GM19452 (cell line): ENCODE results near the gene VWF.
A peak's percentile ranks its signal among the peaks of the same experiment; 100 is the strongest.
"Not testable (repeated sequence)": the region's sequence is repeated elsewhere in the genome, so short reads cannot be mapped to it uniquely, and the experiment has no call there.

Experiments
- ATAC-seq: cut with Tn5 transposase; IDR thresholded peaks from one replicate; pipeline ENCODE4 v1.9.1; 2021; ENCODE audit not compliant: unreplicated experiment

Gene VWF

GRCh38 chr12:6124411-6125309, at the start of gene VWF:
TSS of gene VWF (minus strand) at chr12:6124670. CDS start at chr12:6123196, 1,474 bp downstream.
- ATAC-seq, result no peak

GRCh38 chr12:6172862-6173261, 48.4 kb upstream of the VWF start:
- ATAC-seq, result no peak

- no peak for ATAC-seq
Measured at GRCh38 chr12:6172086-6172485, 47.6 kb upstream of the VWF start.

GRCh38 chr12:6171409-6172015, 47.0 kb upstream of the VWF start:
- ATAC-seq, result no peak

- ATAC-seq, result peak; percentile 74
Measured at GRCh38 chr12:6167327-6168280, 43.1 kb upstream of the VWF start.

GRCh38 chr12:6166808-6167207, 42.3 kb upstream of the VWF start:
- no peak for ATAC-seq

GRCh38 chr12:6165395-6165794, 40.9 kb upstream of the VWF start:
- ATAC-seq, result no peak

- no peak for ATAC-seq
Measured at GRCh38 chr12:6163416-6164060, 39.1 kb upstream of the VWF start.

- no peak for ATAC-seq
Measured at GRCh38 chr12:6161124-6161882, 36.8 kb upstream of the VWF start.

GRCh38 chr12:6160049-6160649, 35.7 kb upstream of the VWF start:
- not testable (repeated sequence) for ATAC-seq

- ATAC-seq, result not testable (repeated sequence)
Measured at GRCh38 chr12:6159166-6160011, 34.9 kb upstream of the VWF start.

- ATAC-seq, result no peak
Measured at GRCh38 chr12:6158749-6159148, 34.3 kb upstream of the VWF start.

GRCh38 chr12:6158255-6158654, 33.8 kb upstream of the VWF start:
- no peak for ATAC-seq

- ATAC-seq, result no peak
Measured at GRCh38 chr12:6157482-6157881, 33.0 kb upstream of the VWF start.

GRCh38 chr12:6154730-6155459, 30.4 kb upstream of the VWF start:
- no peak for ATAC-seq

- not testable (repeated sequence) for ATAC-seq
Measured at GRCh38 chr12:6148722-6149121, 24.3 kb upstream of the VWF start.

- no peak for ATAC-seq
Measured at GRCh38 chr12:6148061-6148460, 23.6 kb upstream of the VWF start.

- no peak for ATAC-seq
Measured at GRCh38 chr12:6146951-6147350, 22.5 kb upstream of the VWF start.
